GM23338 (cell line): ENCODE measurements around the gene LPAR1. TPM values are rescaled to one million over a fixed set of nuclear protein-coding genes. Genes with fewer than 3 reads are reported as not detected.

Source experiments
- ATAC-seq: fragments of 200-7000 bp; cut with Tn5 transposase; 3 replicates; pipeline ENCODE4 v1.9.1; 2020
- DNase-seq: peaks from one replicate; pipeline ENCODE4 v3.0.0-alpha.2; 2015; ENCODE audit warnings: low spot score
- H2AFZ ChIP-seq: fragments of 200-600 bp; sonication (generic); 2 replicates; pipeline ENCODE4 v1.8.0; 2016; ENCODE audit warnings: antibody characterized with exemption, mild to moderate bottlenecking, moderate library complexity
- H3F3A ChIP-seq: fragments of 200-600 bp; sonication (generic); replicated peaks from 2 replicates; pipeline ENCODE4 v1.8.0; 2017; ENCODE audit warnings: antibody characterized with exemption, mixed run types, low read depth
- H3K27ac ChIP-seq: fragments of 200-600 bp; sonication (generic); 2 replicates; pipeline ENCODE4 v1.6.1; 2016; ENCODE audit warnings: low read depth
- H3K27me3 ChIP-seq: fragments of 200-600 bp; sonication (generic); 2 replicates; pipeline ENCODE4 v1.8.0; 2016; ENCODE audit warnings: mild to moderate bottlenecking, mixed run types, moderate library complexity; ENCODE audit not compliant: insufficient read depth
- H3K36me3 ChIP-seq: fragments of 200-600 bp; sonication (generic); 2 replicates; pipeline ENCODE4 v1.8.0; 2016; ENCODE audit warnings: mild to moderate bottlenecking; ENCODE audit not compliant: insufficient read depth
- H3K4me1 ChIP-seq: fragments of 200-600 bp; sonication (generic); 2 replicates; pipeline ENCODE4 v1.8.0; 2016; ENCODE audit warnings: mild to moderate bottlenecking, moderate library complexity; ENCODE audit not compliant: insufficient read depth
- H3K4me2 ChIP-seq: fragments of 200-600 bp; sonication (generic); 2 replicates; pipeline ENCODE4 v1.7.1; 2017; ENCODE audit warnings: mixed run types
- H3K4me3 ChIP-seq: fragments of 200-600 bp; sonication (generic); 2 replicates; pipeline ENCODE4 v1.6.1; 2016; ENCODE audit warnings: mixed run types
- H3K79me2 ChIP-seq: fragments of 200-600 bp; sonication (generic); replicated peaks from 2 replicates; pipeline ENCODE4 v1.8.0; 2017; ENCODE audit warnings: mild to moderate bottlenecking; ENCODE audit not compliant: insufficient read depth
- H3K9me2 ChIP-seq: fragments of 200-600 bp; sonication (generic); 2 replicates; pipeline ENCODE4 v1.8.0; 2017; ENCODE audit not compliant: insufficient read depth
- H4K20me1 ChIP-seq: fragments of 200-600 bp; sonication (generic); replicated peaks from 2 replicates; pipeline ENCODE4 v1.8.0; 2017; ENCODE audit warnings: mild to moderate bottlenecking; ENCODE audit not compliant: insufficient read depth
- H3K27ac Mint-ChIP-seq: 2 replicates; pipeline ENCODE4 v1.8.0; 2020; ENCODE audit warnings: inconsistent platforms, mild to moderate bottlenecking, moderate library complexity, mixed read lengths
- H3K27me3 Mint-ChIP-seq: 3 replicates; pipeline ENCODE4 v1.8.0; 2022; ENCODE audit warnings: low read depth, mild to moderate bottlenecking, moderate library complexity, mixed read lengths, inconsistent platforms; ENCODE audit not compliant: insufficient read depth, poor library complexity
- H3K36me3 Mint-ChIP-seq: 3 replicates; pipeline ENCODE4 v1.8.0; 2021; ENCODE audit warnings: low read depth, mild to moderate bottlenecking, inconsistent platforms, moderate library complexity, mixed read lengths
- H3K4me1 Mint-ChIP-seq: 3 replicates; pipeline ENCODE4 v1.8.0; 2020; ENCODE audit warnings: mild to moderate bottlenecking, inconsistent platforms, mixed read lengths
- H3K4me3 Mint-ChIP-seq: 3 replicates; pipeline ENCODE4 v1.8.0; 2021; ENCODE audit warnings: moderate library complexity, mild to moderate bottlenecking, inconsistent platforms, mixed read lengths
- H3K9me3 Mint-ChIP-seq: 3 replicates; pipeline ENCODE4 v1.8.0; 2020; ENCODE audit warnings: moderate library complexity, mild to moderate bottlenecking, inconsistent platforms, mixed read lengths
- CREB1 ChIP-seq: fragments of 250-450 bp; sonication (Bioruptor Pico); IDR thresholded peaks from 2 replicates; pipeline ENCODE4 v1.5.0; 2020; ENCODE audit warnings: low read depth, mild to moderate bottlenecking, moderate library complexity
- EZH2 ChIP-seq: fragments of 200-600 bp; sonication (generic); IDR thresholded peaks from one replicate; pipeline ENCODE4 v1.8.0; 2017; ENCODE audit warnings: antibody characterized with exemption, mild to moderate bottlenecking, low read depth; ENCODE audit not compliant: unreplicated experiment
- EZH2phosphoT487 ChIP-seq: fragments of 200-600 bp; sonication (generic); IDR thresholded peaks from one replicate; pipeline ENCODE4 v1.8.1; 2018; ENCODE audit warnings: antibody characterized with exemption; ENCODE audit not compliant: unreplicated experiment
- JUNB ChIP-seq: IDR thresholded peaks from one replicate; pipeline ENCODE4 v1.6.1; 2016; ENCODE audit warnings: antibody characterized with exemption; ENCODE audit not compliant: unreplicated experiment
- NANOG ChIP-seq: IDR thresholded peaks from 2 replicates; pipeline ENCODE4 v1.6.1; 2016; ENCODE audit warnings: antibody characterized with exemption, borderline replicate concordance
- STAT1 ChIP-seq: IDR thresholded peaks from one replicate; pipeline ENCODE4 v1.6.1; 2016; ENCODE audit warnings: antibody characterized with exemption; ENCODE audit not compliant: unreplicated experiment
- ZNF114 ChIP-seq: fragments of 250-450 bp; sonication (Bioruptor Pico); IDR thresholded peaks from 2 replicates; pipeline ENCODE4 v1.5.0; 2020; ENCODE audit warnings: mild to moderate bottlenecking, moderate library complexity
- ZNF331 ChIP-seq: fragments of 250-450 bp; sonication (Bioruptor Pico); IDR thresholded peaks from 2 replicates; pipeline ENCODE4 v1.5.0; 2020; ENCODE audit warnings: low read depth, mild to moderate bottlenecking, moderate library complexity
- polyA plus RNA-seq: library from polyadenylated mRNA; unstranded; fragments of >200 nt; fragmentation: Nextera tagmentation; extraction: Ambion mirVana; gene quantifications from 2 replicates; pipeline ENCODE4 v1.2.1, GENCODE V29; 2016
- total RNA-seq: library from RNA; depleted of rRNA; stranded (reverse); fragments of >200 nt; shearing (Covaris generic); gene quantifications from 2 replicates; pipeline ENCODE4 v1.2.3, GENCODE V29; 2014
- TF ChIP-seq, protein P1 (sequence below): IDR thresholded peaks from one replicate; pipeline ENCODE4 v1.6.1; 2018; ENCODE audit warnings: antibody characterized with exemption; ENCODE audit not compliant: unreplicated experiment
- TF ChIP-seq, protein P2 (sequence below), 2 experiments: fragments of 200-600 bp in 1 of 2; sonication (generic) in 1 of 2; conservative IDR thresholded peaks; 2 replicates each; pipeline versions ENCODE4 v1.5.1 to v1.6.1; 2016 to 2017; ENCODE audit warnings: antibody characterized with exemption in 2 of 2, low read depth in 2 of 2, mild to moderate bottlenecking in 2 of 2, moderate library complexity in 1 of 2

The LPAR1 gene
- total and polyA plus RNA-seq, 2 experiments from 2014 or later = 1.0 to 3.8 TPM

DNA sequence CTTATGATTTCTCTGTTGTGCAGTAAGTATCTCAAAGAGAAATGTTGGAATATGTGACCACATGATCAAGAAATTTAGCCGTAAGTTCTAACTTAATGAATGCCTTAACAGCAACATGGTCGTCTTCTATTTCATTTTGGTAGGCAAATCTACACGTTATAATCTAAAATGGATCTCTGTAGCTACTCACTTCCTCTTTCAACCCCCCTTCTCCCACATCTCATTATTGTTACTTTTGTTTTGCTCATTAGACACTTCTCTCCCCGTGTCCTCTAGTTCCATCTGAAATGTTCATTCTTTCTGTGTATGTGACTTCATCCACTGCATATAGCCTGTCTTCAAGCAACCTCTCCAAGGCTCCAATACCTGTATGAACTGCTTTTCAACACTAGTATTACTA is 27.1 kb upstream of the LPAR1 start (continued):
- TF ChIP-seq, protein P1, sequence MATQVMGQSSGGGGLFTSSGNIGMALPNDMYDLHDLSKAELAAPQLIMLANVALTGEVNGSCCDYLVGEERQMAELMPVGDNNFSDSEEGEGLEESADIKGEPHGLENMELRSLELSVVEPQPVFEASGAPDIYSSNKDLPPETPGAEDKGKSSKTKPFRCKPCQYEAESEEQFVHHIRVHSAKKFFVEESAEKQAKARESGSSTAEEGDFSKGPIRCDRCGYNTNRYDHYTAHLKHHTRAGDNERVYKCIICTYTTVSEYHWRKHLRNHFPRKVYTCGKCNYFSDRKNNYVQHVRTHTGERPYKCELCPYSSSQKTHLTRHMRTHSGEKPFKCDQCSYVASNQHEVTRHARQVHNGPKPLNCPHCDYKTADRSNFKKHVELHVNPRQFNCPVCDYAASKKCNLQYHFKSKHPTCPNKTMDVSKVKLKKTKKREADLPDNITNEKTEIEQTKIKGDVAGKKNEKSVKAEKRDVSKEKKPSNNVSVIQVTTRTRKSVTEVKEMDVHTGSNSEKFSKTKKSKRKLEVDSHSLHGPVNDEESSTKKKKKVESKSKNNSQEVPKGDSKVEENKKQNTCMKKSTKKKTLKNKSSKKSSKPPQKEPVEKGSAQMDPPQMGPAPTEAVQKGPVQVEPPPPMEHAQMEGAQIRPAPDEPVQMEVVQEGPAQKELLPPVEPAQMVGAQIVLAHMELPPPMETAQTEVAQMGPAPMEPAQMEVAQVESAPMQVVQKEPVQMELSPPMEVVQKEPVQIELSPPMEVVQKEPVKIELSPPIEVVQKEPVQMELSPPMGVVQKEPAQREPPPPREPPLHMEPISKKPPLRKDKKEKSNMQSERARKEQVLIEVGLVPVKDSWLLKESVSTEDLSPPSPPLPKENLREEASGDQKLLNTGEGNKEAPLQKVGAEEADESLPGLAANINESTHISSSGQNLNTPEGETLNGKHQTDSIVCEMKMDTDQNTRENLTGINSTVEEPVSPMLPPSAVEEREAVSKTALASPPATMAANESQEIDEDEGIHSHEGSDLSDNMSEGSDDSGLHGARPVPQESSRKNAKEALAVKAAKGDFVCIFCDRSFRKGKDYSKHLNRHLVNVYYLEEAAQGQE = no peak
- no peak for TF ChIP-seq ZNF331

DNA sequence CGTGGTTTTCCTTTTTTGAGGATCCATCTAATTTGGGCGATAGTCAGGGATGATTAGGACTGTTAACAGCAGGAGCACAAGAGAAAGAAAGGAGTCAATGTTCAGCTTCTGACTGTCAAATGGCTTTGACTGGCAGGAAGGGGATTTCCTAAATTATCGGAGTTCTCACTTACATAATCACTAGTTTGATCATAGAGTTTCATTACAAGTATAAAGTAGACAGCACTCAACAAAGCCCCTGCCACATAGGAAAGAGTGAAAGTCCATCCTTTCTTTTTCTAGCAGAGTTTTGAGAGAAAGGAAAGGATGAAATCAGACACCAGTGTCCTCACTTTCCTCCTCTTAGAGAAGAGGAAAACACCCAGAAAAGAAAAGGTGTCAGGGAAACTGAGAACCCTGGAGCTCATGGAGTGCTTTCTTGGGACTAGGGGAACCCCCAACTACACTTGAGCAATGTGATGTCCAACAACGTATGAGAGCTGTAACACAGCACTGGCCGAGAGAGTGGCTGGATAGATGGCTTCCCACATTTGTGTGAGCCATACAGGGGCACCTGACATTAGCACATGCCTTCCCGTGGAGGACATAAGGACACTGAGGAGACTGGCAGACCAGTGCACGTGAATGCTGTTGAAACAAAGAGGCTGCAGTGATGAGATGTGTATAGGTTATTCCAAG is 26.0 kb upstream of the LPAR1 start:
- Histone ChIP-seq H3K9me2 (no peaks in the 10 kb centered on the region), H3K4me2 (no peak overlapping the region), H4K20me1 (no peaks in the 10 kb centered on the region), H3K27ac (no peak overlapping the region), H3K4me3 (no peak overlapping the region), H3K79me2 (no peaks in the 10 kb centered on the region), H3K4me1 (peaks cover 12% of the 10 kb centered on the region), H2AFZ (no peak overlapping the region), H3K27me3 (no peaks in the 10 kb centered on the region), H3K36me3 (no peaks in the 10 kb centered on the region), H3F3A (no peaks in the 10 kb centered on the region)
- Mint-ChIP-seq H3K27me3 (peaks cover 1% of the 10 kb centered on the region), H3K4me1 (peaks cover 5% of the 10 kb centered on the region; the same call in 2 of the 3 replicates), H3K36me3 (no peaks in the 10 kb centered on the region), H3K4me3 (no peak overlapping the region), H3K9me3 (no peaks in the 10 kb centered on the region), H3K27ac (no peak overlapping the region; the same call in 1 of the 2 replicates)
- TF ChIP-seq NANOG (no peak), JUNB (no peak), EZH2phosphoT487 (no peak), CREB1 (no peak), ZNF114 (CRISPR knock-in tag) (no peak), EZH2 (no peak), STAT1 (no peak)
- TF ChIP-seq, protein P2, sequence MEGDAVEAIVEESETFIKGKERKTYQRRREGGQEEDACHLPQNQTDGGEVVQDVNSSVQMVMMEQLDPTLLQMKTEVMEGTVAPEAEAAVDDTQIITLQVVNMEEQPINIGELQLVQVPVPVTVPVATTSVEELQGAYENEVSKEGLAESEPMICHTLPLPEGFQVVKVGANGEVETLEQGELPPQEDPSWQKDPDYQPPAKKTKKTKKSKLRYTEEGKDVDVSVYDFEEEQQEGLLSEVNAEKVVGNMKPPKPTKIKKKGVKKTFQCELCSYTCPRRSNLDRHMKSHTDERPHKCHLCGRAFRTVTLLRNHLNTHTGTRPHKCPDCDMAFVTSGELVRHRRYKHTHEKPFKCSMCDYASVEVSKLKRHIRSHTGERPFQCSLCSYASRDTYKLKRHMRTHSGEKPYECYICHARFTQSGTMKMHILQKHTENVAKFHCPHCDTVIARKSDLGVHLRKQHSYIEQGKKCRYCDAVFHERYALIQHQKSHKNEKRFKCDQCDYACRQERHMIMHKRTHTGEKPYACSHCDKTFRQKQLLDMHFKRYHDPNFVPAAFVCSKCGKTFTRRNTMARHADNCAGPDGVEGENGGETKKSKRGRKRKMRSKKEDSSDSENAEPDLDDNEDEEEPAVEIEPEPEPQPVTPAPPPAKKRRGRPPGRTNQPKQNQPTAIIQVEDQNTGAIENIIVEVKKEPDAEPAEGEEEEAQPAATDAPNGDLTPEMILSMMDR (conservative IDR thresholded peaks at IDR 0.05; ENCODE audit: low read depth in 2 of 2) = no peak
- TF ChIP-seq, protein P1 = no peak
- DNase-seq = no peak
- no peak for ATAC-seq
